GM12874 (cell line): ENCODE results near the gene MMP25.

Experiments
- TF ChIP-seq, protein P1 (sequence below): IDR thresholded peaks from 2 replicates; pipeline ENCODE4 v1.5.1; 2011; ENCODE audit warnings: low read depth, mild to moderate bottlenecking, control low read depth, low read length, moderate library complexity; ENCODE audit not compliant: insufficient read depth

The MMP25 gene, protein sequence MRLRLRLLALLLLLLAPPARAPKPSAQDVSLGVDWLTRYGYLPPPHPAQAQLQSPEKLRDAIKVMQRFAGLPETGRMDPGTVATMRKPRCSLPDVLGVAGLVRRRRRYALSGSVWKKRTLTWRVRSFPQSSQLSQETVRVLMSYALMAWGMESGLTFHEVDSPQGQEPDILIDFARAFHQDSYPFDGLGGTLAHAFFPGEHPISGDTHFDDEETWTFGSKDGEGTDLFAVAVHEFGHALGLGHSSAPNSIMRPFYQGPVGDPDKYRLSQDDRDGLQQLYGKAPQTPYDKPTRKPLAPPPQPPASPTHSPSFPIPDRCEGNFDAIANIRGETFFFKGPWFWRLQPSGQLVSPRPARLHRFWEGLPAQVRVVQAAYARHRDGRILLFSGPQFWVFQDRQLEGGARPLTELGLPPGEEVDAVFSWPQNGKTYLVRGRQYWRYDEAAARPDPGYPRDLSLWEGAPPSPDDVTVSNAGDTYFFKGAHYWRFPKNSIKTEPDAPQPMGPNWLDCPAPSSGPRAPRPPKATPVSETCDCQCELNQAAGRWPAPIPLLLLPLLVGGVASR

DNA sequence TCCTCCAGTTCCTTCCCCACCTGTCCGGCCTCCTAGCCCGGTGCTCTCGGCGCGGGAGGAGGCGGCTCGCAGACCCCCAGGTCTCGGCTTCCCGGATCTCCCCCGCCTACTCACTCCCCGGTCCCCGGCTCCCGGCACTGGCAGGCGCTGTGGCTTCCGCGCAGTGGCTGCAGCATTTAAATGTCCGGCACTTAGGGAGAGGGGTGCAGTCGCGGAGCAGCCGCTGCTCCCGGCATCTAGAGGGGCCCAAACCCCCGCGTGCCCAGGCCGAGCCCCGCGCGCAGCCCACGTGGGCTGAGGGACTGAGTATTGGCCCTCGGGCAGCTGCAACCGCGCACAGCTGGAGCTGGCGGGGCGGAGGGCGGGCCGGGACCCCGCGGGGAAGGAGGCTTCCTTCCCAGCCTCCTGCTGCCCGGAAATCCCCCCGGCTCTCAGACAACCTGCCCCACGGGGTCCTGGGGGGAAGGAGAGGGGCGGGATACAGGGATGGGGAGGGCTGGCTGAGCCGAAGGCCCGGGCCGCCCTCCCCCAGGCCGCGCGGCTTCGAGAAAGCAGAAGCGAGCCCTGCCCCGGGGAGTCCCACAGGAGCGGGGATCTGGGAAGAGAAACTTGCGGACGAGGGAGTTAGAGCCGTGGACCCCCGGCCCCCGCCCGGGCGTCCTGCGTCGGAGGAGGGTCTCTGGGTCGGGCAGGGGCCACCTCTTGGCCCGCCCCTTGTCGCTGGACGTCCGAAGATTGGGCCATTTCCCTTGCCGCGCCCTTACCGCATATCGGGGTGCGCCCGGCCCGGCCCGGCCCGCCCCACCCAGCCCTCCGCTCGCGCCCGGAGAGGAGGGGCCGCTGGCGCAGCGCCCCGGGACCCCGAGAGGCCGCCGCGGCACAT is at the start of gene MMP25:
Gene MMP25 (plus strand): TSS at position 804 of the 883 bp plus-strand sequence. CDS start 357 bp downstream, outside the sequence.
- TF ChIP-seq, protein P1, sequence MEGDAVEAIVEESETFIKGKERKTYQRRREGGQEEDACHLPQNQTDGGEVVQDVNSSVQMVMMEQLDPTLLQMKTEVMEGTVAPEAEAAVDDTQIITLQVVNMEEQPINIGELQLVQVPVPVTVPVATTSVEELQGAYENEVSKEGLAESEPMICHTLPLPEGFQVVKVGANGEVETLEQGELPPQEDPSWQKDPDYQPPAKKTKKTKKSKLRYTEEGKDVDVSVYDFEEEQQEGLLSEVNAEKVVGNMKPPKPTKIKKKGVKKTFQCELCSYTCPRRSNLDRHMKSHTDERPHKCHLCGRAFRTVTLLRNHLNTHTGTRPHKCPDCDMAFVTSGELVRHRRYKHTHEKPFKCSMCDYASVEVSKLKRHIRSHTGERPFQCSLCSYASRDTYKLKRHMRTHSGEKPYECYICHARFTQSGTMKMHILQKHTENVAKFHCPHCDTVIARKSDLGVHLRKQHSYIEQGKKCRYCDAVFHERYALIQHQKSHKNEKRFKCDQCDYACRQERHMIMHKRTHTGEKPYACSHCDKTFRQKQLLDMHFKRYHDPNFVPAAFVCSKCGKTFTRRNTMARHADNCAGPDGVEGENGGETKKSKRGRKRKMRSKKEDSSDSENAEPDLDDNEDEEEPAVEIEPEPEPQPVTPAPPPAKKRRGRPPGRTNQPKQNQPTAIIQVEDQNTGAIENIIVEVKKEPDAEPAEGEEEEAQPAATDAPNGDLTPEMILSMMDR = no peak

DNA sequence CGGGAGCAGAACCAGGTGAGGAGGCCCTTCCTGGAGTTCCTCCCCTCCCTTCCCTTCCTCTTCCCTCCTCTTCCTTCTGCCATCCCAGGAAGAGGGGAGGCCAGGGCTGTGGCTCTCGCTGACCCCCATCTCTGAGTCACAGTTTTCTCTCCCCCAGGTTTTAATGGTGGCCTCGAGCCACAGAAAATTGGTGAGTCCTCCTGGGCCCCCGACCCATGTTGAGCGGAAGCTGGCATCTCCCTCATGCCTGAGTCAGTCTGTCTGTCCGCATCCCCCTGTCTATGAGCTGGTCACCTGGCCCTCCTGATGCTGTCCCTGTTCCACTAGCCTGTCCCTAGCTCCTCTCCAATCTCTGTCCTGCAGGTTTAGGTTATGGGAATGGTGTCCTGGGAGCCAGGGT is 46.4 kb upstream of the MMP25 start:
- TF ChIP-seq, protein P1 = no peak

DNA sequence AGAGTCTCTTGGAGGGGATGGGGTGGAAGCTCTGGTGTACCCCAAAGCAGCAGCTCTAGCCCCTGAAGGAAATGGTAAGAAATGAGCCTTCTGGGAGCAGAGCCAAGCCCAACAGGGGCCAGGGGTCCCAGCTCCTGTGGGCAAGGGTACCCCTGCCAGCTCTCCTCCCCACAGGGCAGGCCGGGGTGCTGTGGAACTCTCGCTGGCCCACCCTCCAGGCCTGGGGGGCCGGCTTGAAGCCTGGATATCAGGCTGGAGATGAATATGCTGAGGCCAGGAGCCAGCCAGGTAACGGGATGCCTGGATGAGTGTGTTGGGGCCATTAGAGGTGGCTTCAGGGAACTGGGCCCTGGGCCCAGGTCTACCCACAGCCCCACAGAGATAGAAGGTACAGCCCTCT is 45.8 kb upstream of the MMP25 start:
- TF ChIP-seq, protein P1 = no peak

DNA sequence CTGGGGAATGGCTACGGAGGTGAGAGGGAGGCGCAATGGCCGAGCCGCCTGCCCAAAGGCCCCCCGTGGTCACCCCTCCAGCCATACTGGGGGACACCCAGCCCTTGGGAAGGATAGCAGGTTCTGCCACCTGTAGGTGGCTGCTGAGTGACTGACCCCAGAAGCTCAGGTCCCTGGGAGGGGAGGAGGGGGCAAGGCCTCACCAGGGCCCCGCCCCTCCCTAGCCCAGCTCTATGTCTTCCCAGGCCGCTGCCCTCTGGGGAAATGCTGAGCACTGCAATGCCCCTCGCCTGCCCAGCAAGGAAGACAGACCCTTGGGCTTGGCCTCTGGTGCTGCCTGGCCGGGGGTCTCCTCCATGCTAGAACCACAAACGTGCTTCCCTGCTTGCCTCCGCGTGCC is 45.0 kb upstream of the MMP25 start:
- TF ChIP-seq, protein P1 = no peak

DNA sequence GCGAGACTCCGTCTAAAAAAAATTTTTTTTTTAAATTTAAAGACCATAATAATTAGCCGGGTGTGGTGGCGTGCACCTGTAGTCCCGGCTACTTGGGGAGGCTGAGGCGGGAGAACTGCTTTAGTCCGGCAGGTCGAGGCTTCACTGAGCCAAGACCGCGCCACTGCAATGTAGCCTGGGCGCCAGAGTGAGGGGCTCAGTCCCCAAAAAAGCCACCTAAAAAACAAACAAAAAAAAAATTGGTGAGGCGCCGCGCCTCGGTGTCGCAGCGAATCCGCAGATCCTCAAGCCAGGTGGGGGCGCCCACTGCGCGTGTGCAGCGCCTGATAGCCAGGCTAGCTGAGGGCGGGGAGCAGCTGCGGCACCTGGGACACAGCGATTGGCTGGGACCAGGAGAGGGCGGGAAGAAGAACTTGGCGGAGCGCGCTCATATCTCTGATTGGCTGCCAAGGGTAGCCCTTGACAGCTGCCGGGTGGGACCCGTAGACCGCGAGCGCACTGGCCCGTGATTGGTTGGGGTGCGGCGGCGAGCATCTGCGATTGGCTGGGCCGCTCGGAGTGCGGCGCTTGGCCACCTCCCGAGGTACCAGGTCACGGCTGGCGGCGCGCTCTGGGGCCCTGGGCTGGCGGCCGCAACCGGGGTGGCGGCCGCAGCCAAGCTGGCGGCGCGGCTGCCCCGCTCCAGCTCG is 42.6 kb upstream of the MMP25 start:
- TF ChIP-seq, protein P1 = peak; percentile 64

DNA sequence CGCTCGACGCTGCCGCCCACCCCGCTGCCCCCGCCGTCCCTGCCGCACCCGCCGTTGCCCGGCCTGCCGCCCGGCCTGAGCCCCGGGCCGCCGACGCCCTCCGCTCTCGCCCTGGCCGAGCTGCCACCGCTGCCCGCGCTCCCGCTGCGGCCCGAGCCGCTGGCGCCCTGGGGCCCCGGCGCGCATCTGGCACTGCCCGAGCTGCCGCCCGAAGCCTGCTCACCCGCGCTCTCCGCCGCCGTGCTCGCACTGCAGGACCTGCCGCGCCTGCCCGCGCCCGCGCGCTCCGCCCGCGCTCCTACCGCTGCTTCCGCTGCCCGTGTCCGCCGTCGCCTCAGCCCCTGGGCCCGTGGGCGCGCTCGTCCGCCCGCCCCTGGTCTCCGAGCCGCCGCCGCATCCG is 42.0 kb upstream of the MMP25 start:
- TF ChIP-seq, protein P1 = no peak
